Fibroblast of lung (primary cell): ENCODE data around the gene KRTAP5-7. TPM values are rescaled to one million over a fixed set of nuclear protein-coding genes. Genes with fewer than 3 reads are reported as not detected.

Experiments
- DNase-seq, 2 donors: peaks; one replicate each; pipeline versions ENCODE4 v3.0.0 to v3.0.0-alpha.2; 2010; ENCODE audit warnings: low read depth in 2 of 2
- H2AFZ ChIP-seq: 2 replicates; pipeline ENCODE4 v1.5.1; 2012; ENCODE audit warnings: low read length, control low read depth, inconsistent platforms
- H3K27ac ChIP-seq: 2 replicates; pipeline ENCODE4 v1.5.1; 2011; ENCODE audit warnings: low read length, control low read depth; ENCODE audit not compliant: insufficient read depth
- H3K27me3 ChIP-seq: 2 replicates; pipeline ENCODE4 v1.5.1; 2011; ENCODE audit warnings: mild to moderate bottlenecking, low read length; ENCODE audit not compliant: control insufficient read depth, insufficient read depth
- H3K36me3 ChIP-seq: 2 replicates; pipeline ENCODE4 v1.5.1; 2011; ENCODE audit warnings: low read length; ENCODE audit not compliant: control insufficient read depth, insufficient read depth
- H3K4me1 ChIP-seq: 2 replicates; pipeline ENCODE4 v1.5.1; 2011; ENCODE audit warnings: low read length; ENCODE audit not compliant: control insufficient read depth, insufficient read depth; ENCODE audit errors: extremely low read depth
- H3K4me2 ChIP-seq: 2 replicates; pipeline ENCODE4 v1.5.1; 2011; ENCODE audit warnings: low read length, control low read depth; ENCODE audit not compliant: insufficient read depth; ENCODE audit errors: extremely low read depth
- H3K4me3 ChIP-seq, 4 experiments: fragments of 200-600 bp in 1 of 4; sonication (generic) in 1 of 4; replicated peaks in 1 of 4; 2 replicates each; pipeline ENCODE4 v1.5.1; 2011 to 2016; ENCODE audit warnings: low read length in 4 of 4, low read depth in 3 of 4, mild to moderate bottlenecking in 3 of 4, control low read depth in 2 of 4, inconsistent platforms in 1 of 4, mixed read lengths in 1 of 4; ENCODE audit not compliant: insufficient read depth in 1 of 4; ENCODE audit errors: control extremely low read depth in 1 of 4
- H3K79me2 ChIP-seq: 2 replicates; pipeline ENCODE4 v1.5.1; 2012; ENCODE audit warnings: mild to moderate bottlenecking, low read length, inconsistent platforms; ENCODE audit not compliant: control insufficient read depth, insufficient read depth
- H3K9ac ChIP-seq: 2 replicates; pipeline ENCODE4 v1.5.1; 2011; ENCODE audit warnings: mild to moderate bottlenecking, low read length, control low read depth; ENCODE audit not compliant: insufficient read depth
- H3K9me3 ChIP-seq: 2 replicates; pipeline ENCODE4 v1.5.1; 2012; ENCODE audit warnings: low read depth, low read length; ENCODE audit not compliant: control insufficient read depth, insufficient read depth
- H4K20me1 ChIP-seq: 2 replicates; pipeline ENCODE4 v1.5.1; 2011; ENCODE audit warnings: low read length; ENCODE audit not compliant: control insufficient read depth, insufficient read depth; ENCODE audit errors: extremely low read depth
- CTCF ChIP-seq, 2 donors: IDR thresholded peaks in 1 of 2; conservative IDR thresholded peaks in 1 of 2; 1 replicate in 1 of 2; 2 replicates in 1 of 2; pipeline ENCODE4 v1.5.1; 2011 to 2012; ENCODE audit warnings: low read length in 2 of 2, control low read depth in 1 of 2, inconsistent platforms in 1 of 2, low read depth in 1 of 2, mild to moderate bottlenecking in 1 of 2
- EZH2 ChIP-seq: IDR thresholded peaks from 2 replicates; pipeline ENCODE4 v1.5.1; 2012; ENCODE audit warnings: low read length, control low read depth, mild to moderate bottlenecking; ENCODE audit errors: missing control alignments
- polyA plus RNA-seq, 2 donors: library from polyadenylated mRNA; depleted of rRNA in 1 of 2; stranded (reverse) in 1 of 2; unstranded in 1 of 2; fragments of >200 nt; gene quantifications; 2 replicates each; pipeline ENCODE4 v1.2.1, GENCODE V29; 2011 to 2012; ENCODE audit warnings: missing spikeins in 1 of 2
- total RNA-seq: library from RNA; depleted of rRNA; stranded (reverse); fragments of >200 nt; gene quantifications from 2 replicates; pipeline ENCODE4 v1.2.1, GENCODE V29; 2014

The KRTAP5-7 gene
- total and polyA plus RNA-seq, 2 donors (not counting 1 experiment from before 2014, with no cell fraction given): 0.17 TPM; not detected in 1

GRCh38 chr11:71558996-71559395 lies 31.9 kb downstream of the KRTAP5-7 start:
- Histone ChIP-seq H4K20me1 (no peaks in the 10 kb centered on the region), H3K27ac (no peak overlapping the region), H3K36me3 (no peaks in the 10 kb centered on the region), H2AFZ (no peak overlapping the region), H3K9me3 (no peaks in the 10 kb centered on the region), H3K4me1 (no peaks in the 10 kb centered on the region), H3K4me3 (no peak overlapping the region), H3K79me2 (no peaks in the 10 kb centered on the region), H3K9ac (no peak overlapping the region), H3K4me2 (no peak overlapping the region), H3K27me3 (no peaks in the 10 kb centered on the region)
- TF ChIP-seq CTCF (conservative IDR thresholded peaks at IDR 0.05 in 1 of 2, IDR thresholded peaks at IDR 0.05 in 1 of 2; ENCODE audit: low read depth in 1 of 2, low read length in 2 of 2) (no peak), EZH2 (no peak)
- DNase-seq: no peak

GRCh38 chr11:71562120-71562519 lies 35.1 kb downstream of the KRTAP5-7 start:
- H4K20me1 ChIP-seq: no peaks in the 10 kb centered on the region
- TF ChIP-seq EZH2: no peak
- TF ChIP-seq CTCF (conservative IDR thresholded peaks at IDR 0.05 in 1 of 2, IDR thresholded peaks at IDR 0.05 in 1 of 2; ENCODE audit: low read depth in 1 of 2, low read length in 2 of 2): no peak
- no peak overlapping the region for H3K9ac ChIP-seq
- no peaks in the 10 kb centered on the region for H3K9me3 ChIP-seq
- H3K79me2 ChIP-seq: no peaks in the 10 kb centered on the region
- no peak overlapping the region for H3K27ac ChIP-seq
- H2AFZ ChIP-seq: no peak overlapping the region
- H3K36me3 ChIP-seq: no peaks in the 10 kb centered on the region
- H3K27me3 ChIP-seq: no peaks in the 10 kb centered on the region
- no peak overlapping the region for H3K4me2 ChIP-seq
- DNase-seq: no peak
- no peaks in the 10 kb centered on the region for H3K4me1 ChIP-seq
- H3K4me3 ChIP-seq: no peak overlapping the region

GRCh38 chr11:71563406-71563805 lies 36.3 kb downstream of the KRTAP5-7 start:
- Histone ChIP-seq H3K4me2 (no peak overlapping the region), H4K20me1 (no peaks in the 10 kb centered on the region), H3K9ac (no peak overlapping the region), H2AFZ (no peak overlapping the region), H3K27me3 (no peaks in the 10 kb centered on the region), H3K4me3 (no peak overlapping the region), H3K36me3 (no peaks in the 10 kb centered on the region), H3K4me1 (no peaks in the 10 kb centered on the region), H3K79me2 (no peaks in the 10 kb centered on the region), H3K27ac (no peak overlapping the region), H3K9me3 (no peaks in the 10 kb centered on the region)
- peak; percentile 29 to 39 for DNase-seq
- TF ChIP-seq EZH2 (no peak), CTCF (conservative IDR thresholded peaks at IDR 0.05 in 1 of 2, IDR thresholded peaks at IDR 0.05 in 1 of 2; ENCODE audit: low read depth in 1 of 2, low read length in 2 of 2) (peak; percentile 26 to 48)
